Astrocyte (in vitro differentiated cells and primary cell): ENCODE measurements around the gene CPXM2.

Experiments used
- EZH2 ChIP-seq: IDR thresholded peaks from 2 replicates; pipeline ENCODE4 v1.6.1; 2012; ENCODE audit warnings: mild to moderate bottlenecking, low read length, inconsistent platforms; ENCODE audit not compliant: insufficient read depth
- TF ChIP-seq, protein P1 (sequence below): IDR thresholded peaks from 2 replicates; pipeline ENCODE4 v1.5.1; 2011; ENCODE audit warnings: low read depth, mild to moderate bottlenecking, inconsistent platforms, low read length, moderate library complexity; ENCODE audit not compliant: insufficient read depth

DNA sequence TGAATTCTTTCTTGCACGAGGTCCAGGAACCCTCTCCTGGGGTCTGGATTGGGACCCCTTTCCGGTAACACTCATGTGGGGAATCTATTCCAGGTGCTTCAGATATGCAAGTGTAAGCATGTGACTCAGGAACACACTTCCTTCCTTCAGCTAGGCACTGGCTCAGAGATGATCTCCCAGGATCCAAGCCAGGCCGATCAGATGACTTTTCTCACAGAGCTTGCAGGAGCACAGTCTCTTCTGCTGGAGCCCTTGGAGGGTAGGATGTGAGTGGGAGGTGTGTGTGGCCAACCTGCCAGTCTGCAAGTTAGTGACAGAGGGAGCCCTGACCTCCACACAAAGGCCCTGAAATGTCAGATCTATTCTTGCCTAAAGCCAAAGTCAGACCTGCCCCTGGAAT, 108.3 kb downstream of the CPXM2 start:
- no peak for TF ChIP-seq EZH2
- TF ChIP-seq, protein P1, sequence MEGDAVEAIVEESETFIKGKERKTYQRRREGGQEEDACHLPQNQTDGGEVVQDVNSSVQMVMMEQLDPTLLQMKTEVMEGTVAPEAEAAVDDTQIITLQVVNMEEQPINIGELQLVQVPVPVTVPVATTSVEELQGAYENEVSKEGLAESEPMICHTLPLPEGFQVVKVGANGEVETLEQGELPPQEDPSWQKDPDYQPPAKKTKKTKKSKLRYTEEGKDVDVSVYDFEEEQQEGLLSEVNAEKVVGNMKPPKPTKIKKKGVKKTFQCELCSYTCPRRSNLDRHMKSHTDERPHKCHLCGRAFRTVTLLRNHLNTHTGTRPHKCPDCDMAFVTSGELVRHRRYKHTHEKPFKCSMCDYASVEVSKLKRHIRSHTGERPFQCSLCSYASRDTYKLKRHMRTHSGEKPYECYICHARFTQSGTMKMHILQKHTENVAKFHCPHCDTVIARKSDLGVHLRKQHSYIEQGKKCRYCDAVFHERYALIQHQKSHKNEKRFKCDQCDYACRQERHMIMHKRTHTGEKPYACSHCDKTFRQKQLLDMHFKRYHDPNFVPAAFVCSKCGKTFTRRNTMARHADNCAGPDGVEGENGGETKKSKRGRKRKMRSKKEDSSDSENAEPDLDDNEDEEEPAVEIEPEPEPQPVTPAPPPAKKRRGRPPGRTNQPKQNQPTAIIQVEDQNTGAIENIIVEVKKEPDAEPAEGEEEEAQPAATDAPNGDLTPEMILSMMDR = no peak
